H1 (cell line): ENCODE results near the gene RELT. TPM values are rescaled to one million over a fixed set of nuclear protein-coding genes. Genes with fewer than 3 reads are reported as not detected.

Source experiments
- BACH1 ChIP-seq: IDR thresholded peaks from 2 replicates; pipeline ENCODE4 v1.6.1; 2012; ENCODE audit warnings: low read length, improper control_type of control experiment
- BCL11A ChIP-seq, 2 experiments: IDR thresholded peaks; one replicate each; pipeline ENCODE4 v1.6.1; 2011; ENCODE audit warnings: low read depth in 2 of 2, low read length in 2 of 2, mild to moderate bottlenecking in 2 of 2
- CBX5 ChIP-seq: fragments of 300-800, 300-1000 bp; sonication (generic); IDR thresholded peaks from 2 replicates; pipeline ENCODE4 v1.7.1; 2016; ENCODE audit warnings: antibody characterized with exemption, low read length, low read depth
- CHD2 ChIP-seq: IDR thresholded peaks from 2 replicates; pipeline ENCODE4 v1.6.1; 2012; ENCODE audit warnings: low read length, improper control_type of control experiment
- CHD7 ChIP-seq: fragments of 300-600 bp; sonication (generic); IDR thresholded peaks from 2 replicates; pipeline ENCODE4 v1.7.1; 2012; ENCODE audit warnings: low read length, moderate library complexity, mild to moderate bottlenecking, inconsistent platforms; ENCODE audit not compliant: insufficient replicate concordance
- EGR1 ChIP-seq: IDR thresholded peaks from 2 replicates; pipeline ENCODE4 v1.6.1; 2011; ENCODE audit warnings: low read depth, low read length, borderline replicate concordance
- EP300 ChIP-seq, 2 experiments: IDR thresholded peaks; 1 replicate in 1 of 2; 2 replicates in 1 of 2; pipeline ENCODE4 v1.6.1; 2011 to 2012; ENCODE audit warnings: low read depth in 2 of 2, low read length in 2 of 2, mild to moderate bottlenecking in 2 of 2, borderline replicate concordance in 1 of 2, inconsistent platforms in 1 of 2, moderate library complexity in 1 of 2
- JUND ChIP-seq: IDR thresholded peaks from 2 replicates; pipeline ENCODE4 v1.6.1; 2011; ENCODE audit warnings: mild to moderate bottlenecking, improper control_type of control experiment, low read length
- MAFK ChIP-seq: IDR thresholded peaks from 2 replicates; pipeline ENCODE4 v1.6.1; 2012; ENCODE audit warnings: low read depth, mild to moderate bottlenecking, improper control_type of control experiment, low read length
- PHF8 ChIP-seq: fragments of 200-600 bp; sonication (generic); conservative IDR thresholded peaks from 2 replicates; pipeline ENCODE4 v1.7.1; 2012; ENCODE audit warnings: low read depth, mild to moderate bottlenecking, inconsistent platforms, low read length, moderate library complexity
- RFX5 ChIP-seq: IDR thresholded peaks from 2 replicates; pipeline ENCODE4 v1.6.1; 2011; ENCODE audit warnings: low read depth, low read length, improper control_type of control experiment, borderline replicate concordance
- SIRT6 ChIP-seq: IDR thresholded peaks from one replicate; pipeline ENCODE4 v1.7.1; 2012; ENCODE audit warnings: low read length, inconsistent platforms
- TAF7 ChIP-seq: optimal IDR thresholded peaks from 2 replicates; pipeline ENCODE3; 2011; ENCODE audit warnings: low read depth, mild to moderate bottlenecking, inconsistent platforms, low read length, moderate library complexity, borderline replicate concordance
- polyA plus RNA-seq, 7 experiments: library from polyadenylated mRNA; depleted of rRNA in 3 of 7; stranded (reverse) in 5 of 7; unstranded in 2 of 7; fragments of >200 nt in 5 of 7; fragments of 200-250 nt in 2 of 7; gene quantifications; 1 replicate in 5 of 7; 2 replicates in 1 of 7; 4 replicates in 1 of 7; pipeline versions ENCODE4 v1.2.1 to v1.2.3, GENCODE V29; 2011 to 2013; ENCODE audit warnings: missing spikeins in 2 of 7, mixed read lengths in 2 of 7
- total RNA-seq: library from RNA; stranded (reverse); fragmentation: NEBNext Ultra II Directional; extraction: Animal tissue kit (Norgen Biotek cat#: 25700); gene quantifications from 2 replicates; pipeline ENCODE4 v1.2.1, GENCODE V29; 2021

RELT gene
- total and polyA plus RNA-seq, 2 of the 8 experiments (the other 6 are each of a cell fraction or from before 2014, with no cell fraction given) = 3.4 to 5.7 TPM

- TF ChIP-seq CHD7 (no peak), SIRT6 (no peak), JUND (no peak), BCL11A (IDR thresholded peaks at IDR 0.05; ENCODE audit: low read depth in 2 of 2, low read length in 2 of 2) (no peak), PHF8 (no peak), CHD2 (no peak), TAF7 (no peak), EGR1 (no peak), EP300 (IDR thresholded peaks at IDR 0.05; ENCODE audit: borderline replicate concordance in 1 of 2, low read depth in 2 of 2, low read length in 2 of 2) (no peak), CBX5 (no peak), MAFK (no peak), RFX5 (no peak), BACH1 (no peak)
These were observed 27.3 kb downstream of the RELT start (continued) for GRCh38 chr11:73403541-73403940.
